Activated T-cell treated with anti-CD3 and anti-CD28 coated beads, Interleukin-2, amount 50 U/mL, for 24 hours (primary cell): ENCODE measurements around the gene METTL27.
"Not testable (repeated sequence)": the region's sequence is repeated elsewhere in the genome, so short reads cannot be mapped to it uniquely, and the experiment has no call there.

Experiments
- DNase-seq: peaks from one replicate; pipeline ENCODE4 v3.0.0-alpha.2; 2020
- H3K27ac Mint-ChIP-seq: 2 replicates; pipeline ENCODE4 v1.8.0; 2020; ENCODE audit warnings: mild to moderate bottlenecking, mixed read lengths
- H3K27me3 Mint-ChIP-seq: 2 replicates; pipeline ENCODE4 v1.8.0; 2020; ENCODE audit warnings: mixed read lengths
- H3K36me3 Mint-ChIP-seq: 2 replicates; pipeline ENCODE4 v1.8.0; 2020; ENCODE audit warnings: low read depth, mixed read lengths
- H3K4me1 Mint-ChIP-seq: 2 replicates; pipeline ENCODE4 v1.8.0; 2020; ENCODE audit warnings: low read depth, mixed read lengths
- H3K4me3 Mint-ChIP-seq: 2 replicates; pipeline ENCODE4 v1.8.0; 2020; ENCODE audit warnings: mild to moderate bottlenecking, moderate library complexity, mixed read lengths
- H3K9me3 Mint-ChIP-seq: 2 replicates; pipeline ENCODE4 v1.8.0; 2020; ENCODE audit warnings: mixed read lengths

METTL27 gene

GRCh38 chr7:73823873-73824592 lies 18.3 kb downstream of the METTL27 start:
- Mint-ChIP-seq H3K4me3 (no peak overlapping the region), H3K27ac (no peak overlapping the region), H3K9me3 (no peaks in the 10 kb centered on the region), H3K4me1 (peaks cover 31% of the 10 kb centered on the region), H3K27me3 (peaks cover 33% of the 10 kb centered on the region), H3K36me3 (no peaks in the 10 kb centered on the region)
- no peak for DNase-seq

GRCh38 chr7:73823257-73823656 lies 19.1 kb downstream of the METTL27 start:
- H3K4me1 Mint-ChIP-seq, result peaks cover 24% of the 10 kb centered on the region
- no peak overlapping the region for H3K27ac Mint-ChIP-seq
- H3K36me3 Mint-ChIP-seq, result no peaks in the 10 kb centered on the region
- no peaks in the 10 kb centered on the region for H3K9me3 Mint-ChIP-seq
- peaks cover 25% of the 10 kb centered on the region for H3K27me3 Mint-ChIP-seq
- H3K4me3 Mint-ChIP-seq, result no peak overlapping the region
- no peak for DNase-seq

- Mint-ChIP-seq H3K27ac (no peak overlapping the region), H3K4me1 (peaks cover 17% of the 10 kb centered on the region), H3K36me3 (no peaks in the 10 kb centered on the region), H3K9me3 (no peaks in the 10 kb centered on the region), H3K27me3 (peaks cover 20% of the 10 kb centered on the region), H3K4me3 (no peak overlapping the region)
- DNase-seq, result no peak
Measured at GRCh38 chr7:73822319-73823173, 19.8 kb downstream of the METTL27 start.

- not testable (repeated sequence) for H3K27ac Mint-ChIP-seq, H3K4me3 Mint-ChIP-seq, DNase-seq, H3K36me3 Mint-ChIP-seq, H3K9me3 Mint-ChIP-seq, H3K4me1 Mint-ChIP-seq
- peaks cover 12% of the 10 kb centered on the region for H3K27me3 Mint-ChIP-seq
Measured at GRCh38 chr7:73821597-73822285, 20.6 kb downstream of the METTL27 start.

GRCh38 chr7:73820013-73820412 lies 22.3 kb downstream of the METTL27 start:
- Mint-ChIP-seq H3K9me3 (no peaks in the 10 kb centered on the region), H3K36me3 (no peaks in the 10 kb centered on the region), H3K27ac (no peak overlapping the region), H3K4me3 (no peak overlapping the region), H3K4me1 (peaks cover 6% of the 10 kb centered on the region), H3K27me3 (peaks cover 10% of the 10 kb centered on the region)
- no peak for DNase-seq

GRCh38 chr7:73817121-73817520 lies 25.2 kb downstream of the METTL27 start:
- Mint-ChIP-seq H3K4me1 (no peaks in the 10 kb centered on the region), H3K4me3 (no peak overlapping the region), H3K27me3 (peaks cover 20% of the 10 kb centered on the region), H3K9me3 (peaks cover 2% of the 10 kb centered on the region), H3K36me3 (no peaks in the 10 kb centered on the region), H3K27ac (no peak overlapping the region)
- no peak for DNase-seq

- no peaks in the 10 kb centered on the region for H3K4me1 Mint-ChIP-seq
- DNase-seq, result no peak
- peaks cover 2% of the 10 kb centered on the region for H3K9me3 Mint-ChIP-seq
- no peaks in the 10 kb centered on the region for H3K36me3 Mint-ChIP-seq
- peaks cover 21% of the 10 kb centered on the region for H3K27me3 Mint-ChIP-seq
- no peak overlapping the region for H3K27ac Mint-ChIP-seq
- no peak overlapping the region for H3K4me3 Mint-ChIP-seq
Measured at GRCh38 chr7:73815436-73815835, 26.9 kb downstream of the METTL27 start.

GRCh38 chr7:73812996-73813395 lies 29.3 kb downstream of the METTL27 start:
- H3K4me3 Mint-ChIP-seq, result no peak overlapping the region
- peaks cover 21% of the 10 kb centered on the region for H3K27me3 Mint-ChIP-seq
- peaks cover 2% of the 10 kb centered on the region for H3K9me3 Mint-ChIP-seq
- DNase-seq, result no peak
- no peaks in the 10 kb centered on the region for H3K4me1 Mint-ChIP-seq
- H3K36me3 Mint-ChIP-seq, result no peaks in the 10 kb centered on the region
- H3K27ac Mint-ChIP-seq, result no peak overlapping the region

GRCh38 chr7:73811760-73812168 lies 30.6 kb downstream of the METTL27 start:
- DNase-seq, result peak; percentile 71
- Mint-ChIP-seq H3K4me1 (no peaks in the 10 kb centered on the region), H3K4me3 (no peak overlapping the region), H3K9me3 (peaks cover 2% of the 10 kb centered on the region), H3K27me3 (peaks cover 21% of the 10 kb centered on the region), H3K27ac (no peak overlapping the region), H3K36me3 (no peaks in the 10 kb centered on the region)

- Mint-ChIP-seq H3K27ac (no peak overlapping the region), H3K27me3 (peaks cover 21% of the 10 kb centered on the region), H3K36me3 (no peaks in the 10 kb centered on the region), H3K4me3 (no peak overlapping the region), H3K9me3 (peaks cover 2% of the 10 kb centered on the region), H3K4me1 (no peaks in the 10 kb centered on the region)
- DNase-seq, result no peak
Measured at GRCh38 chr7:73810998-73811360, 31.3 kb downstream of the METTL27 start.

GRCh38 chr7:73809467-73809951 lies 32.8 kb downstream of the METTL27 start:
- DNase-seq, result no peak
- no peaks in the 10 kb centered on the region for H3K36me3 Mint-ChIP-seq
- peaks cover 2% of the 10 kb centered on the region for H3K9me3 Mint-ChIP-seq
- H3K27ac Mint-ChIP-seq, result no peak overlapping the region
- H3K27me3 Mint-ChIP-seq, result peaks cover 13% of the 10 kb centered on the region
- no peak overlapping the region for H3K4me3 Mint-ChIP-seq
- no peaks in the 10 kb centered on the region for H3K4me1 Mint-ChIP-seq

GRCh38 chr7:73802459-73802858 lies 39.9 kb downstream of the METTL27 start:
- H3K4me3 Mint-ChIP-seq, result no peak overlapping the region
- H3K36me3 Mint-ChIP-seq, result no peaks in the 10 kb centered on the region
- no peaks in the 10 kb centered on the region for H3K9me3 Mint-ChIP-seq
- no peak overlapping the region for H3K27ac Mint-ChIP-seq
- H3K4me1 Mint-ChIP-seq, result no peaks in the 10 kb centered on the region
- no peak for DNase-seq
- H3K27me3 Mint-ChIP-seq, result no peaks in the 10 kb centered on the region

GRCh38 chr7:73801577-73801976 lies 40.7 kb downstream of the METTL27 start:
- no peak for DNase-seq
- H3K4me3 Mint-ChIP-seq, result no peak overlapping the region
- no peak overlapping the region for H3K27ac Mint-ChIP-seq
- H3K27me3 Mint-ChIP-seq, result no peaks in the 10 kb centered on the region
- H3K36me3 Mint-ChIP-seq, result no peaks in the 10 kb centered on the region
- no peaks in the 10 kb centered on the region for H3K9me3 Mint-ChIP-seq
- H3K4me1 Mint-ChIP-seq, result no peaks in the 10 kb centered on the region

- no peak for DNase-seq
- Mint-ChIP-seq H3K9me3 (no peaks in the 10 kb centered on the region), H3K4me3 (no peak overlapping the region), H3K27me3 (peaks cover 8% of the 10 kb centered on the region), H3K36me3 (no peaks in the 10 kb centered on the region), H3K27ac (no peak overlapping the region), H3K4me1 (no peaks in the 10 kb centered on the region)
Measured at GRCh38 chr7:73799282-73800141, 42.8 kb downstream of the METTL27 start.
